ENCODE measurements around the gene FAT1. TPM values are rescaled to one million over a fixed set of nuclear protein-coding genes. Genes with fewer than 3 reads are reported as not detected.

FAT1 gene
- total RNA-seq, 2 experiments from 2014 or later = under 0.01 to 0.08 TPM

GRCh38 chr4:186581421-186581820 is 142.2 kb downstream of the FAT1 start:
- Histone ChIP-seq H3K9me2 (ENCODE audit: insufficient read depth, low read length) (no peaks in the 10 kb centered on the region), H3K4me2 (ENCODE audit: low read length) (no peak overlapping the region), H3K27ac (ENCODE audit: low read depth, low read length, poor library complexity, severe bottlenecking) (no peak overlapping the region), H3K36me3 (ENCODE audit: insufficient read depth, low read length) (no peaks in the 10 kb centered on the region), H3K4me3 (ENCODE audit: low read depth, low read length, poor library complexity, severe bottlenecking) (no peak overlapping the region), H2AFZ (ENCODE audit: low read length) (no peak overlapping the region), H3K79me2 (ENCODE audit: insufficient read depth, low read depth, low read length) (no peaks in the 10 kb centered on the region), H3K4me1 (ENCODE audit: insufficient read depth, low read length, poor library complexity, severe bottlenecking) (no peaks in the 10 kb centered on the region), H3K9me3 (ENCODE audit: low read length) (no peaks in the 10 kb centered on the region), H4K20me1 (ENCODE audit: insufficient read depth, low read length) (no peaks in the 10 kb centered on the region)
- TF ChIP-seq CTCF (conservative IDR thresholded peaks at IDR 0.05; ENCODE audit: low read length) (no peak), EZH2phosphoT487 (IDR thresholded peaks at IDR 0.05; ENCODE audit: borderline replicate concordance, low read depth, low read length) (no peak)
- intact Hi-C loops (cut with micrococcal nuclease; ENCODE audit: unreplicated experiment) = no loop called here
- DNase-seq (ENCODE audit: low spot score) = no peak
- ChIA-PET CTCF (ENCODE audit: unreplicated experiment) (no interaction called here), POLR2A (no interaction called here)
- no TSS peak for BruUV-seq (replicated peaks)

- ChIA-PET POLR2A (interaction anchor here (0.7 kb wide), 1 partner anchor 70 kb away, joined by 3 read pairs; no protein-coding TSS in a partner anchor), CTCF (ENCODE audit: unreplicated experiment) (no interaction called here)
- no peaks in the 10 kb centered on the region for H3K9me2 ChIP-seq (ENCODE audit: insufficient read depth, low read length)
- H4K20me1 ChIP-seq (ENCODE audit: insufficient read depth, low read length) = no peaks in the 10 kb centered on the region
- intact Hi-C loops (cut with micrococcal nuclease; ENCODE audit: unreplicated experiment) = no loop called here
- H3K9me3 ChIP-seq (ENCODE audit: low read length) = no peaks in the 10 kb centered on the region
- H2AFZ ChIP-seq (ENCODE audit: low read length) = no peak overlapping the region
- no peak for DNase-seq (ENCODE audit: low spot score)
- no peak overlapping the region for H3K4me3 ChIP-seq (ENCODE audit: low read depth, low read length, poor library complexity, severe bottlenecking)
- H3K4me1 ChIP-seq (ENCODE audit: insufficient read depth, low read length, poor library complexity, severe bottlenecking) = no peaks in the 10 kb centered on the region
- H3K4me2 ChIP-seq (ENCODE audit: low read length) = no peak overlapping the region
- no peaks in the 10 kb centered on the region for H3K79me2 ChIP-seq (ENCODE audit: insufficient read depth, low read depth, low read length)
- H3K27ac ChIP-seq (ENCODE audit: low read depth, low read length, poor library complexity, severe bottlenecking) = no peak overlapping the region
- no peaks in the 10 kb centered on the region for H3K36me3 ChIP-seq (ENCODE audit: insufficient read depth, low read length)
- no TSS peak for BruUV-seq (replicated peaks)
- TF ChIP-seq CTCF (conservative IDR thresholded peaks at IDR 0.05; ENCODE audit: low read length) (no peak), EZH2phosphoT487 (IDR thresholded peaks at IDR 0.05; ENCODE audit: borderline replicate concordance, low read depth, low read length) (no peak)
Measured at GRCh38 chr4:186580669-186581068, 143.0 kb downstream of the FAT1 start.

DNA sequence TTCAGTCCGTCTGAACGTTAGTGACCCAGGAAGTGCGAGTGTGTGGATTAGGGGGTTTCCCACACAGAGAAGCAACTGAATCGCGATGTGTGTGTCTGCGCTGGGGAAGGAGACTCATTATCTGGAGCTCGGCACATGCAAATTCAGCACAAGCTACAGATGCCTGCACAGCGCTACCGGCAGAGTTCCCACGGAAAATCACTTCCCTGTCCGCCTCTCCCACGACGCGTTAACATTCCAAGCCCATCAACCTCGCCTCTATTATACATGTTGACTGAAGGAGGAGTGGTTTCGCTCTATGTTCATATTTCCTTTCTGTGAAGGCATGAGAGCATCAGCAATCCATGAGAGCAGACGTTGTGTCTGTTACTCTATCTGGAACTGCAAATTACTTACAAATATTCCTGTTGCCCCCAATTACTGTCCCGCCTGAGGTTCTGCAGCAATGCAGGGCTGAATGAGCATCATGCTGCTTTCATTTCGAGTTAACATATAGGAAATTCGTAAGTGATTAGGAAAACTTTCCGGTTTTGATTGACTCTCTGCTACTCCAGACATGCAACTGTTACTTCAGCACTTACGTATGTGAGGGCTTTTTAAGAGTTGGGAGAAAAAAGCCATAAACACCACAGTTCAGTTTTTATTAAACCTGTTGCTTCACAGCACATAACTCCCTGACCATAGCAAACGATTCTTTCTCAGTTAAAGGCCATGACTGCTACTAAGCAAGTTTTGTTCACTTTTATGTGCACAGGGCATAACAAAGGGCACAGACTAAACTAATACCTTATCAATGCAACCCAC is 153.3 kb downstream of the FAT1 start:
- Histone ChIP-seq H3K79me2 (ENCODE audit: insufficient read depth, low read depth, low read length) (no peaks in the 10 kb centered on the region), H2AFZ (ENCODE audit: low read length) (no peak overlapping the region), H3K9me2 (ENCODE audit: insufficient read depth, low read length) (no peaks in the 10 kb centered on the region), H3K4me1 (ENCODE audit: insufficient read depth, low read length, poor library complexity, severe bottlenecking) (no peaks in the 10 kb centered on the region), H3K27ac (ENCODE audit: low read depth, low read length, poor library complexity, severe bottlenecking) (no peak overlapping the region), H3K9me3 (ENCODE audit: low read length) (no peaks in the 10 kb centered on the region), H3K4me3 (ENCODE audit: low read depth, low read length, poor library complexity, severe bottlenecking) (no peak overlapping the region), H3K36me3 (ENCODE audit: insufficient read depth, low read length) (no peaks in the 10 kb centered on the region), H4K20me1 (ENCODE audit: insufficient read depth, low read length) (no peaks in the 10 kb centered on the region), H3K4me2 (ENCODE audit: low read length) (no peak overlapping the region)
- TF ChIP-seq CTCF (conservative IDR thresholded peaks at IDR 0.05; ENCODE audit: low read length) = no peak
- ChIA-PET CTCF (ENCODE audit: unreplicated experiment) (no interaction called here), POLR2A (no interaction called here)
- no peak for DNase-seq (ENCODE audit: low spot score)
- no TSS peak for BruUV-seq (replicated peaks)
- intact Hi-C loops (cut with micrococcal nuclease; ENCODE audit: unreplicated experiment) = no loop called here

Data from OCI-LY7 (cell line).